ENCODE measurements around the gene AMPD3.

Gene AMPD3

GRCh38 chr11:10486161-10486840 lies 31.2 kb downstream of the AMPD3 start:
- no peak overlapping the region for H3K27ac ChIP-seq (ENCODE audit: low read length)
- no peaks in the 10 kb centered on the region for H3K36me3 ChIP-seq (replicated peaks; ENCODE audit: insufficient read depth, low read length)
- no peaks in the 10 kb centered on the region for H3K27me3 ChIP-seq (replicated peaks; ENCODE audit: insufficient read depth, low read length)
- no peak overlapping the region for H3K9ac ChIP-seq (ENCODE audit: low read length)
- peaks cover 6% of the 10 kb centered on the region for H3F3A ChIP-seq (ENCODE audit: insufficient read depth, low read length)
- no peak overlapping the region for H3K4me3 ChIP-seq (ENCODE audit: low read length)
- no peaks in the 10 kb centered on the region for H3K9me3 ChIP-seq (replicated peaks; ENCODE audit: insufficient read depth, low read length)
- no peaks in the 10 kb centered on the region for H3K9me2 ChIP-seq (replicated peaks; ENCODE audit: insufficient read depth, low read length)
- H3K4me1 ChIP-seq (ENCODE audit: low read length): peaks cover 19% of the 10 kb centered on the region
- H3K79me2 ChIP-seq (ENCODE audit: low read length): no peaks in the 10 kb centered on the region
- no peaks in the 10 kb centered on the region for H4K20me1 ChIP-seq (ENCODE audit: insufficient read depth, low read length)
- H2AFZ ChIP-seq (ENCODE audit: low read length): no peak overlapping the region
- TF ChIP-seq EZH2 (optimal IDR thresholded peaks at IDR 0.05; ENCODE audit: low read depth, low read length) (no peak), EZH2phosphoT487 (IDR thresholded peaks at IDR 0.05; ENCODE audit: low read length) (no peak), CTCF (IDR thresholded peaks at IDR 0.05; ENCODE audit: low read length) (no peak)
- DNase-seq: no peak
- no peak overlapping the region for H3K4me2 ChIP-seq (ENCODE audit: low read depth, low read length)

- no peak overlapping the region for H3K27ac ChIP-seq (ENCODE audit: low read length)
- no peak overlapping the region for H2AFZ ChIP-seq (ENCODE audit: low read length)
- no peaks in the 10 kb centered on the region for H3K27me3 ChIP-seq (replicated peaks; ENCODE audit: insufficient read depth, low read length)
- peaks cover 6% of the 10 kb centered on the region for H3F3A ChIP-seq (ENCODE audit: insufficient read depth, low read length)
- H4K20me1 ChIP-seq (ENCODE audit: insufficient read depth, low read length): no peaks in the 10 kb centered on the region
- H3K9ac ChIP-seq (ENCODE audit: low read length): no peak overlapping the region
- no peak overlapping the region for H3K4me2 ChIP-seq (ENCODE audit: low read depth, low read length)
- no peak overlapping the region for H3K4me3 ChIP-seq (ENCODE audit: low read length)
- H3K36me3 ChIP-seq (replicated peaks; ENCODE audit: insufficient read depth, low read length): no peaks in the 10 kb centered on the region
- no peak for DNase-seq
- H3K4me1 ChIP-seq (ENCODE audit: low read length): peaks cover 19% of the 10 kb centered on the region
- no peaks in the 10 kb centered on the region for H3K9me2 ChIP-seq (replicated peaks; ENCODE audit: insufficient read depth, low read length)
- no peaks in the 10 kb centered on the region for H3K79me2 ChIP-seq (ENCODE audit: low read length)
- no peaks in the 10 kb centered on the region for H3K9me3 ChIP-seq (replicated peaks; ENCODE audit: insufficient read depth, low read length)
- no peak for TF ChIP-seq EZH2 (optimal IDR thresholded peaks at IDR 0.05; ENCODE audit: low read depth, low read length)
- TF ChIP-seq EZH2phosphoT487 (IDR thresholded peaks at IDR 0.05; ENCODE audit: low read length): no peak
- no peak for TF ChIP-seq CTCF (IDR thresholded peaks at IDR 0.05; ENCODE audit: low read length)
Observed at GRCh38 chr11:10487002-10487647, 32.1 kb downstream of the AMPD3 start.

GRCh38 chr11:10488121-10488933 lies 33.3 kb downstream of the AMPD3 start:
- Histone ChIP-seq H3K4me2 (ENCODE audit: low read depth, low read length) (peak overlapping the region; percentile 56; the same call in 1 of the 2 replicates), H3K27ac (ENCODE audit: low read length) (peak overlapping the region; percentile 56; the same call in 1 of the 2 replicates), H3K36me3 (replicated peaks; ENCODE audit: insufficient read depth, low read length) (no peaks in the 10 kb centered on the region), H3K9me2 (replicated peaks; ENCODE audit: insufficient read depth, low read length) (no peaks in the 10 kb centered on the region), H2AFZ (ENCODE audit: low read length) (no peak overlapping the region), H3K27me3 (replicated peaks; ENCODE audit: insufficient read depth, low read length) (no peaks in the 10 kb centered on the region), H4K20me1 (ENCODE audit: insufficient read depth, low read length) (no peaks in the 10 kb centered on the region), H3K4me3 (ENCODE audit: low read length) (no peak overlapping the region), H3K79me2 (ENCODE audit: low read length) (no peaks in the 10 kb centered on the region), H3F3A (ENCODE audit: insufficient read depth, low read length) (peaks cover 6% of the 10 kb centered on the region), H3K4me1 (ENCODE audit: low read length) (peaks cover 19% of the 10 kb centered on the region), H3K9me3 (replicated peaks; ENCODE audit: insufficient read depth, low read length) (no peaks in the 10 kb centered on the region), H3K9ac (ENCODE audit: low read length) (no peak overlapping the region)
- no peak for TF ChIP-seq EZH2 (optimal IDR thresholded peaks at IDR 0.05; ENCODE audit: low read depth, low read length)
- no peak for TF ChIP-seq EZH2phosphoT487 (IDR thresholded peaks at IDR 0.05; ENCODE audit: low read length)
- TF ChIP-seq CTCF (IDR thresholded peaks at IDR 0.05; ENCODE audit: low read length): no peak
- DNase-seq: peak; percentile 37

Measured in MM.1S (cell line).